Left lung (tissue), 10 donors: ENCODE results near the gene ASTL. TPM values are rescaled to one million over a fixed set of nuclear protein-coding genes. Genes with fewer than 3 reads are reported as not detected.

Experiments
- ATAC-seq: fragments of 200-7000 bp; cut with Tn5 transposase; one replicate; pipeline ENCODE4 v1.9.1; 2020; ENCODE audit warnings: moderate library complexity
- DNase-seq, 4 donors: peaks; one replicate each; pipeline ENCODE4 v3.0.0-alpha.2; 2013 to 2020
- H3K27ac ChIP-seq, 2 donors: fragments of 200-600 bp; sonication (generic) in 1 of 2; one replicate each; pipeline versions ENCODE4 v1.5.0 to v1.8.0; 2020 to 2021
- H3K27me3 ChIP-seq, 2 donors: fragments of 200-600 bp; sonication (generic) in 1 of 2; one replicate each; pipeline versions ENCODE4 v1.5.0 to v1.8.0; 2020 to 2021
- H3K36me3 ChIP-seq, 2 donors: fragments of 200-600 bp; sonication (generic) in 1 of 2; one replicate each; pipeline versions ENCODE4 v1.5.0 to v1.8.0; 2020 to 2021
- H3K4me1 ChIP-seq, 2 donors: fragments of 200-600 bp; one replicate each; pipeline ENCODE4 v1.8.0; 2021
- H3K4me3 ChIP-seq, 2 donors: fragments of 200-600 bp; sonication (generic) in 1 of 2; one replicate each; pipeline versions ENCODE4 v1.5.0 to v1.8.0; 2020 to 2021; ENCODE audit warnings: mild to moderate bottlenecking in 1 of 2
- H3K9me3 ChIP-seq, 2 donors: fragments of 200-600 bp; sonication (generic) in 1 of 2; one replicate each; pipeline versions ENCODE4 v1.5.0 to v1.8.0; 2020 to 2021
- intact Hi-C, 2 donors: fragments of 100-400 bp; cut with DNase I; formaldehyde crosslinking; loops; one replicate each; pipeline versions ENCODE4 v1.11.2 to v1.14.2; 2022
- polyA plus RNA-seq, 6 donors: library from polyadenylated mRNA; unstranded; fragments of 120-200 nt; gene quantifications; one replicate each; pipeline ENCODE4 v1.2.1, GENCODE V29; 2013; ENCODE audit not compliant: insufficient read length in 6 of 6
- total RNA-seq, 2 donors: library from RNA; stranded (reverse); fragmentation: NEBNext Ultra II Directional; extraction: Animal tissue kit (Norgen Biotek cat#: 25700); gene quantifications; one replicate each; pipeline ENCODE4 v1.2.1, GENCODE V29; 2021
- TF ChIP-seq, protein P1 (sequence below), 2 donors: fragments of 200-600 bp; sonication (generic) in 1 of 2; IDR thresholded peaks; one replicate each; pipeline versions ENCODE4 v1.5.0 to v1.8.0; 2021; ENCODE audit warnings: antibody characterized with exemption in 2 of 2
- donor health status: DM: no; HTN: yes; CAD: no.
- donor health status: DM: no; HTN: no; CAD: no.

Gene ASTL
- total and polyA plus RNA-seq, 8 donors, result 0.11 to 0.30 (median 0.21) TPM; not detected in 3

DNA sequence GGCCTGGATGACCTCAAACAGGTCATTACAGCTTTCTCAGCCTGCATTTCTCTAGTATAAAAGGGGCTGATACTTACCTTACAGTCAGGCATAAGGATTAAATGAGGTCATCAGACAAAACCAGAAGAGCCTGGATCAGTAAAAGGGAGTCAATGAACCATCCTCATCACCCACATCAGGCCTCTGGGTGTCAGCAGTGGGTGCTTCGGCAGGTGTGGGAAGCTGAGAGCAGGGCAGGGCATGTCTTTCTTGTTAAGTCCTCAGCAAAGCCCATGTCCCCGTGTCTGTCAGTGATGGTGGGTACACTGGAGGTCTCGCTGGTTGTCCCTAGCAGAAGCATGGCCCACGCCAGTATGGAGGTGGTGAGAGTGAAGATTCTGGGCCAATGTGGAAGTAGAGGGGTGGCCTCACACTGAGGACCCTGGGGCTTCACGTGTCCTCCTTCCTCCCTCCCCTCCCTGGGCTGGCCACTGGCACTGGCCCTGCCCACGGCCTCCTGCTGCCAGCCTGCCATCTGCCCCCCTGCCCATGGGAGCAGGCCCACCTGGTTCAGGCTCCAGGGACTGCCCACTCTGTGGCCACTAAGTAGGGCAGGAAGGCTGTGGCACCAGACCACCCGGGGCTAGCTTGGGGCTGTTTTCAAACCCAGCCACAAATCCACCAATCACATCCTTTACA is 26.3 kb downstream of the ASTL start:
- Histone ChIP-seq H3K4me3 (no peak overlapping the region), H3K36me3 (no peaks in the 10 kb centered on the region), H3K27ac (no peak overlapping the region), H3K27me3 (peaks cover 18 to 41% of the 10 kb centered on the region in 2 donors), H3K4me1 (peaks cover 4 to 11% of the 10 kb centered on the region in 2 donors), H3K9me3 (no peaks in the 10 kb centered on the region)
- ATAC-seq, result no peak
- intact Hi-C loops, result no loop called here
- peak in 2 of 4 donors; percentile 13 to 59 for DNase-seq
- TF ChIP-seq, protein P1, sequence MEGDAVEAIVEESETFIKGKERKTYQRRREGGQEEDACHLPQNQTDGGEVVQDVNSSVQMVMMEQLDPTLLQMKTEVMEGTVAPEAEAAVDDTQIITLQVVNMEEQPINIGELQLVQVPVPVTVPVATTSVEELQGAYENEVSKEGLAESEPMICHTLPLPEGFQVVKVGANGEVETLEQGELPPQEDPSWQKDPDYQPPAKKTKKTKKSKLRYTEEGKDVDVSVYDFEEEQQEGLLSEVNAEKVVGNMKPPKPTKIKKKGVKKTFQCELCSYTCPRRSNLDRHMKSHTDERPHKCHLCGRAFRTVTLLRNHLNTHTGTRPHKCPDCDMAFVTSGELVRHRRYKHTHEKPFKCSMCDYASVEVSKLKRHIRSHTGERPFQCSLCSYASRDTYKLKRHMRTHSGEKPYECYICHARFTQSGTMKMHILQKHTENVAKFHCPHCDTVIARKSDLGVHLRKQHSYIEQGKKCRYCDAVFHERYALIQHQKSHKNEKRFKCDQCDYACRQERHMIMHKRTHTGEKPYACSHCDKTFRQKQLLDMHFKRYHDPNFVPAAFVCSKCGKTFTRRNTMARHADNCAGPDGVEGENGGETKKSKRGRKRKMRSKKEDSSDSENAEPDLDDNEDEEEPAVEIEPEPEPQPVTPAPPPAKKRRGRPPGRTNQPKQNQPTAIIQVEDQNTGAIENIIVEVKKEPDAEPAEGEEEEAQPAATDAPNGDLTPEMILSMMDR (IDR thresholded peaks at IDR 0.05), result no peak

DNA sequence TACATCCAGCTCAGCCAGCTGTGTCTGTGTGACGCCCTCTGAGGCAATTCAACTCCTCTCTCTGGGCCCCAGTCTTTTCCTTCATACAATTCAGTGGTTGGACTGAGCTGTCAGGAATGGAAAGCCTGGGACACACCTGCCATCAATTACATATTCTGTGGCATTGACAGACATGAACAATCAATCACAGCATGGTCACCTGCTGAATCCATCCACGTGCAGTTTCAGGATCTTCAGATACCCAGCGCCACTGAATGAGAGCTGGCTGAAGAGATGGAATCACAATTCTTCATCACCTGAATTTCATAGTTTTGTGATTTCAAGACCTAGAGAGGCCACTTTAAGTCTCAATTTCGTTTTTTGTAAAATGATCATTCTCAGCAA is 27.1 kb downstream of the ASTL start:
- intact Hi-C loops, result no loop called here

DNA sequence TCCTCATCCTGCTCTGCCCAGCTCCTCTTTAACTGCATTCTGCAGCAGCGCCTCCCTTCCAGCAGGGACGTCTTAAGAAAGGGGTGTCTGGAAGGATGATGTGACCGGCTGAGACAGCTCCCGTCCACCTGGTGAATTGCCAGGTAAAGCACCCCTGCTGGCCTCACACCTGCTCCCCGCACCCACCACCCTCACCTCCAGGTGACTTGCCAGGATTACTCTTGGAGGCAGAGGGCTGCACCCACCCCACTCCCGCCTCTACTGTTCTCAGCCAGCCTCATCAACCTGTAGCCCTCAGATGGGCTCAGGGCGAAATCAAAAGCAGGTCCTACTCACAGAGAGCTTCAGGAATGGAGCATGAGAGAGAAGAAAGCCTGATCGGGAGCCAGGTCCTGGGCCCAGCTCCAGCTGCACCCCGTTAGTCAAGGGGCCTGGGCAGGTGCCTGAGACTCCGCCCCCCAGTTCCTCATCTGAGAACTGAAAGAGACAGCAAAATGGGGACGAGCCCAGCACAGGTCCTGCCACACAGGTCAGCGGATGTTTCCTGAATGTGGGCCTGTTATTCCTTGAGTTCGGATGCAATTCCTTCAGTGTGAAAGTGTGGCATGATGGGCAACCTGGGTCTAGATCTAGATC is 27.6 kb downstream of the ASTL start:
- Histone ChIP-seq H3K4me3 (no peak overlapping the region), H3K27me3 (peaks cover 7 to 29% of the 10 kb centered on the region in 2 donors), H3K9me3 (peaks cover 0 to 4% of the 10 kb centered on the region in 2 donors), H3K36me3 (no peaks in the 10 kb centered on the region), H3K4me1 (no peaks in the 10 kb centered on the region), H3K27ac (no peak overlapping the region)
- intact Hi-C loops, result no loop called here
- ATAC-seq (no peak), DNase-seq (peak in 2 of 4 donors; percentile 27 to 55)
- TF ChIP-seq, protein P1 (IDR thresholded peaks at IDR 0.05), result no peak

More for the DNA sequence above, 27.1 kb downstream of the ASTL start:
- H3K27me3 ChIP-seq, result peaks cover 12 to 34% of the 10 kb centered on the region in 2 donors
- H3K9me3 ChIP-seq, result no peaks in the 10 kb centered on the region
- no peak for ATAC-seq
- no peak for DNase-seq
- peaks cover 3 to 4% of the 10 kb centered on the region in 2 donors for H3K4me1 ChIP-seq
- no peaks in the 10 kb centered on the region for H3K36me3 ChIP-seq
- TF ChIP-seq, protein P1 (IDR thresholded peaks at IDR 0.05), result no peak
- no peak overlapping the region for H3K4me3 ChIP-seq
- no peak overlapping the region for H3K27ac ChIP-seq

DNA sequence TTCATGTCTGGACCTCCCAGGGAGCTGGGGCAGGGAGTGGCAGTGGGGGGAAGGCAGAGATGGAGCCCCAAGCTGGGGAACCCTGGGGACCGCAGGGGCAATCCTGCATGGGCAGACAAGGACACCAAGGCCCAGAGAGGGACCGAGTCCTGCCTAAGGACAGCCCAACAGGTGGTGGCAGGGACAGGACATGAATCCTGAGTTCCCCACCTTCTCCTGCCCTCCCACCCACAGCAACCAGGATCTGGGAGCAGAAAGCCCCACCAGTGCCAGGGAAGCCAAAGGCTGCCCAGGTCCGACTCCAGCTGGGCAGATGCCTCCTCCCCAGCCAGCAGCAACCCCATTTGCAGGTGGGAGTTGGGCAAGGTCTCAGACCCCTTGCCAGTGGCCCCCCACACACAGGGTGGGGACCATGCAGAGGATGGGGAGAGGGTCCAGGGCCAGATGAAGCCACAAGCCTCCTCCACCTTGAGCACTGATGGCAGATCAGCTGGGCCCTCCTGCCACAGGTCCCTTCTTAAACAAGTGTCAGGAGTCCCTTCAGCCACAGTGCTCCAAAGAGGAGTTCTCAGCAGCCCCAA is 28.3 kb downstream of the ASTL start:
- Histone ChIP-seq H3K4me3 (no peak overlapping the region), H3K27me3 (peaks cover 0 to 21% of the 10 kb centered on the region in 2 donors), H3K27ac (no peak overlapping the region), H3K4me1 (no peaks in the 10 kb centered on the region), H3K36me3 (no peaks in the 10 kb centered on the region), H3K9me3 (peaks cover 0 to 12% of the 10 kb centered on the region in 2 donors)
- TF ChIP-seq, protein P1 (IDR thresholded peaks at IDR 0.05), result no peak
- intact Hi-C loops, result no loop called here
- ATAC-seq (no peak), DNase-seq (peak in 2 of 4 donors; percentile 19 to 55)

DNA sequence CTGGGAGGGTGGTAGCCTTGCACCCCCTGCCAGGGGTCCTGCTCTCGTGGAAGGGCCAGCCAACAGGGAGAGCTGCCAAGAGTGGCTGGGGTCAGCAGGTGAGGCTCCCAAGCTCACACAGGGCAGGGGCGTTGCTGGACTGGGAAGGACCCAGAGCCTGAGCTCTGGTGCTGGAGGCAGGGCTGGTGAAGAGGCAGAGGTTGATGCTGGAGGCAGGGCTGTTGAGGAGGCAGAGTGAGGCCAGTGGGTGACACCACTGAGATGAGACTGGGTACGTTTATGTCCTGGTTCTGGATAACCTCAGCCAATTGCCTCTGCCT is 29.0 kb downstream of the ASTL start:
- ATAC-seq (no peak), DNase-seq (peak in 2 of 4 donors; percentile 32 to 55)
- Histone ChIP-seq H3K9me3 (peaks cover 0 to 16% of the 10 kb centered on the region in 2 donors), H3K4me1 (no peaks in the 10 kb centered on the region), H3K27me3 (peaks cover 0 to 14% of the 10 kb centered on the region in 2 donors), H3K27ac (no peak overlapping the region), H3K4me3 (no peak overlapping the region), H3K36me3 (no peaks in the 10 kb centered on the region)
- TF ChIP-seq, protein P1 (IDR thresholded peaks at IDR 0.05), result no peak
- intact Hi-C loops, result no loop called here
